NCI-H2171 treated with DMSO at 0.1 percent for 48 hours (cell line): ENCODE data around the gene TESK1.
"Not testable (repeated sequence)": the region's sequence is repeated elsewhere in the genome, so short reads cannot be mapped to it uniquely, and the experiment has no call there.

Source experiments
- DNase-seq: peaks from one replicate; lab custom pipeline; 2025; lab: John Stamatoyannopoulos, UW

The TESK1 gene

GRCh38 chr9:35615981-35616680 is 11.1 kb downstream of the TESK1 start:
- DNase-seq = no peak

GRCh38 chr9:35616681-35617459 is 11.8 kb downstream of the TESK1 start:
- DNase-seq = no peak

GRCh38 chr9:35617548-35617947 is 12.5 kb downstream of the TESK1 start:
- DNase-seq = no peak

- DNase-seq = peak; percentile 11
These were observed 13.3 kb downstream of the TESK1 start, which contains the start of gene CD72 for GRCh38 chr9:35618325-35618727. Gene CD72 (minus strand): TSS chr9:35618413. CDS start chr9:35618303, 110 bp downstream.

- no peak for DNase-seq
These were observed 14.1 kb downstream of the TESK1 start for GRCh38 chr9:35618854-35619799.

- peak; percentile 6 for DNase-seq
These were observed 14.7 kb downstream of the TESK1 start for GRCh38 chr9:35619800-35620158.

- DNase-seq = no peak
These were observed 22.5 kb downstream of the TESK1 start for GRCh38 chr9:35627575-35627974.

GRCh38 chr9:35628389-35628991 is 23.4 kb downstream of the TESK1 start:
- no peak for DNase-seq

- DNase-seq = no peak
These were observed 24.5 kb downstream of the TESK1 start for GRCh38 chr9:35629597-35629996.

GRCh38 chr9:35635730-35636129 is 30.7 kb downstream of the TESK1 start:
- DNase-seq = no peak

- DNase-seq = no peak
These were observed 31.2 kb downstream of the TESK1 start for GRCh38 chr9:35636135-35636876.

GRCh38 chr9:35636877-35637246 is 31.8 kb downstream of the TESK1 start:
- not testable (repeated sequence) for DNase-seq

GRCh38 chr9:35637427-35637955 is 32.4 kb downstream of the TESK1 start:
- DNase-seq = not testable (repeated sequence)

- DNase-seq = not testable (repeated sequence)
These were observed 33.7 kb downstream of the TESK1 start for GRCh38 chr9:35638751-35639150.

- DNase-seq = not testable (repeated sequence)
These were observed 34.2 kb downstream of the TESK1 start for GRCh38 chr9:35639225-35639624.

GRCh38 chr9:35639631-35640030 is 34.6 kb downstream of the TESK1 start:
- no peak for DNase-seq

- DNase-seq = not testable (repeated sequence)
These were observed 35.4 kb downstream of the TESK1 start for GRCh38 chr9:35640431-35640830.

GRCh38 chr9:35641478-35641877 is 36.4 kb downstream of the TESK1 start:
- not testable (repeated sequence) for DNase-seq

GRCh38 chr9:35643046-35643445 is 38.0 kb downstream of the TESK1 start:
- no peak for DNase-seq

GRCh38 chr9:35645736-35646135 is 40.7 kb downstream of the TESK1 start:
- DNase-seq = not testable (repeated sequence)

GRCh38 chr9:35646153-35646532 is 41.1 kb downstream of the TESK1 start:
- no peak for DNase-seq
